BLaER1 (cell line): ENCODE results near the gene SMG6.

ENCODE experiments used
- H3K27ac ChIP-seq: shearing (Covaris generic); formaldehyde crosslinking; 2 replicates; pipeline ENCODE4 v1.8.1; 2022
- H3K27me3 ChIP-seq: shearing (Covaris generic); formaldehyde crosslinking; 2 replicates; pipeline ENCODE4 v1.8.1; 2022
- H3K36me3 ChIP-seq: shearing (Covaris generic); formaldehyde crosslinking; 2 replicates; pipeline ENCODE4 v1.8.1; 2022
- H3K4me1 ChIP-seq: shearing (Covaris generic); formaldehyde crosslinking; 2 replicates; pipeline ENCODE4 v1.8.1; 2022
- H3K4me2 ChIP-seq: shearing (Covaris generic); formaldehyde crosslinking; 2 replicates; pipeline ENCODE4 v1.8.1; 2022
- H3K4me3 ChIP-seq: shearing (Covaris generic); formaldehyde crosslinking; 2 replicates; pipeline ENCODE4 v1.8.1; 2022
- H3K9ac ChIP-seq: shearing (Covaris generic); formaldehyde crosslinking; 2 replicates; pipeline ENCODE4 v1.8.1; 2022
- H3K9me3 ChIP-seq: shearing (Covaris generic); formaldehyde crosslinking; 2 replicates; pipeline ENCODE4 v1.8.1; 2022
- H4K20me1 ChIP-seq: shearing (Covaris generic); formaldehyde crosslinking; 2 replicates; pipeline ENCODE4 v1.8.1; 2022
- Cebpa-rat ChIP-seq: shearing (Covaris generic); IDR thresholded peaks from 2 replicates; pipeline ENCODE4 v1.8.1; 2022

SMG6 gene

DNA sequence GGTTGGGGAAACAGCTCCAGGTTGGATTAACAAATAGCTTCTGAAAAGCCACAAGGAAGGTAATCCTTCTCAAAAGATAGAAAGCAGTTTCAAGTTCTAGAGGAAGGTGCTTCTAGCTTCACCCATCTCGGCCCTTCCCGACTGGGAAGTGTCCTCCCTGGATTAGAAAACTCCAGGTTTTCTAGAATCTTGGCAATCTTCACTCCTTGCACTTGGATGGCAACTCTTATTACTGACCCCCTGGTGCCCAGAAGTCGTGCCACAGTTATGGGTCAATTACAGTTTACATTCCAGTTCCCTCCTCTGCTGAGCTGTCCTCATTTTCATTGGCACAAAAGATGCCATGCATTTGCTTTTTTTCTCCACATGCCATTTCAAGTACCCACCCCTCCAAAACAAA lies 65.6 kb downstream of the SMG6 start:
- no peak overlapping the region for H3K4me2 ChIP-seq
- H3K36me3 ChIP-seq, result peaks cover 89% of the 10 kb centered on the region
- H3K4me1 ChIP-seq, result peaks cover 8% of the 10 kb centered on the region
- no peaks in the 10 kb centered on the region for H3K27me3 ChIP-seq
- TF ChIP-seq Cebpa-rat, result no peak
- H3K9me3 ChIP-seq, result no peaks in the 10 kb centered on the region
- H3K4me3 ChIP-seq, result no peak overlapping the region
- H3K9ac ChIP-seq, result no peak overlapping the region
- no peak overlapping the region for H3K27ac ChIP-seq
- H4K20me1 ChIP-seq, result peaks cover 33% of the 10 kb centered on the region

DNA sequence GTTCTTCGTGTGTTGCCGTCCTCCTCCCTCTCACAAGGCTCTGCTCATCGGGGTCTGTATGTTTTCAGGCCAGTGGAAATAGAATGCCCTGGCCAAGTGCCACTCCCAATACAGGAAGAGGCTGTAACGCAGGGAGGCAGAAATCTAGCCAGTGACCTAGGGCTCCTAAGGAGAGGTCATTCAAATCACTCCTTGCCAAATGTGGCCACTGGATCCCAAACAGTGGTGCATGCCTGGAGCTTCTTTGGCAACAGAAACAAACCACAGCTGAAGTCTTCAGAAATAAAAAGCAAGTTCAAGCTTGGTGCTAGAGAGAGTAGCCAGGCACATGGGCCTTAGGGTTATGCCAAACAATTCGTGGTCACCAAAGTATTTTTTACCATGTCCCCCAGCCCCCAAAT lies 66.1 kb downstream of the SMG6 start:
- H3K4me3 ChIP-seq, result no peak overlapping the region
- no peak for TF ChIP-seq Cebpa-rat
- no peaks in the 10 kb centered on the region for H3K27me3 ChIP-seq
- no peak overlapping the region for H3K4me2 ChIP-seq
- peaks cover 8% of the 10 kb centered on the region for H3K4me1 ChIP-seq
- H4K20me1 ChIP-seq, result peaks cover 36% of the 10 kb centered on the region
- H3K9ac ChIP-seq, result no peak overlapping the region
- no peak overlapping the region for H3K27ac ChIP-seq
- H3K36me3 ChIP-seq, result peaks cover 89% of the 10 kb centered on the region
- no peaks in the 10 kb centered on the region for H3K9me3 ChIP-seq

DNA sequence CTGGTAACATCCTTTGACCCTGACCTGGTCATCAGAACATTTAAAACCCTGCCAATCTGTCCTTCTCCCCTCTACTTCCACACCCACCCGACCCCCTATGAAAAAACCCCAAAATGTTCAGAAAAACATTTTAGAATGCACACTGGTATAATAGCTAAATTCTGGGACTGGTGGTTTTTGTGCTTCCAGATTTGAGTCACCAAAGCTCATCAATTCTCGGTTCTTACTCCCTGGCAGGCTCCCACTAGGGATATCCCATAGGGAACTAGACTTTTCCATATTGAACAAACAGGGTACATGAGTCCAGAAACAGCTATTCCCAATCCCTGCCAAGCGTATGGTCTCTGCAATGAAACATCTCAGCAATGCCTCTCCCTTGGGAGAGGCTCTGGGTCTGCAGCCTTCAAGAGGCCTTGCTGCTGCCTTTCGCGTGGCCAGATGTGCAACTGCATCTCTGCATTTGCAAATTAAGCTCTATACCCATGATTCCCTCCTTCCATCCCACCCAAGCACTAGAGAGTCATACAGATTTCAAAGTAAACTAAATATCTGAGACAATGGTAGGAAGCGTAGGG lies 67.7 kb downstream of the SMG6 start:
- TF ChIP-seq Cebpa-rat, result no peak
- Histone ChIP-seq H3K36me3 (peaks cover 82% of the 10 kb centered on the region), H3K27ac (no peak overlapping the region), H4K20me1 (peaks cover 52% of the 10 kb centered on the region), H3K4me2 (no peak overlapping the region), H3K27me3 (no peaks in the 10 kb centered on the region), H3K9me3 (no peaks in the 10 kb centered on the region), H3K9ac (no peak overlapping the region), H3K4me1 (peaks cover 8% of the 10 kb centered on the region), H3K4me3 (no peak overlapping the region)

DNA sequence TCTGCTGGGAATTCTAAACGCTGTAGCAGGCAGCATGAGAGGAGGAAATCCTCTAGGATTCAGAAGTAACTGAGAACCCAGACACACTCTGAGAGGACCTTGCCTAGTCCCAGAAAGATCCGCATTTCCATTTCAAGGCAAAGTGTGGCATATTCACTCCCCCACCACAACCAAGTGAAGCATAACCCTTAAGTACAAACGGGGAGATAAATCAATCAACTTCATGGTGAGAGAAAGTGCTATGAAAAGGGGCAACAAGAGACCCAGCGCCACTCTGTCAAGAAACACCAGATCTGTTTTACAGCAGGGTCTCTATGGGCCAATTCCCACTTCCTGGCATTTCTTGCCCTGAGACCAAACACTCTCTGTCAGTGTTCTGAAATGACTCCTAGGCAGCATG lies 68.3 kb downstream of the SMG6 start:
- Histone ChIP-seq H3K4me2 (no peak overlapping the region), H3K9ac (no peak overlapping the region), H3K27ac (no peak overlapping the region), H3K27me3 (no peaks in the 10 kb centered on the region), H3K9me3 (no peaks in the 10 kb centered on the region), H3K4me3 (no peak overlapping the region), H3K36me3 (peaks cover 81% of the 10 kb centered on the region), H4K20me1 (peaks cover 53% of the 10 kb centered on the region), H3K4me1 (peaks cover 8% of the 10 kb centered on the region)
- no peak for TF ChIP-seq Cebpa-rat

DNA sequence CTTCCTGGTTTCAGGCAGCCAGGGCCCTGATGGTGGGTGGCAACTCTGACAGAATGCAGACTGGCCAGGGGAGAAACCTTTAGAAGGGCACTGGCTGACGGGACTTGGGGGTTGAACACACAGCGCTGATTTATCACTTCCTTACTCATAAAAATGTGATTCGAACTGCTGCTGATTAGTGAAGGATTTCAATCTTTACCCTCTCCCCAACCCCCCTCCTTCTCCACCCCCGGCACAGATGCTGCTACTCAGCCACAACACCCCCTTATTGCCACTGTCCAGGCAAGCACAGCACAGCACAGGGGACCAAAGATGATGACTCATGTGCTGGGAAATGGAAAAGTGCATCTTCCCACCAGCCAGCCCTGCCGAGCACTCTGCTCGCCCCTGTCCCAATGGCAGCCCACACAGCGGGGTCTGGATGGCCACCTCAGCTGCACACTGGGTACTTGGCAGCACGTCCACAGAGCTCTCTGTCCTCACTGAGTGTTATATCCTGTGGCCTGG lies 70.1 kb downstream of the SMG6 start:
- no peak for TF ChIP-seq Cebpa-rat
- Histone ChIP-seq H4K20me1 (peaks cover 37% of the 10 kb centered on the region), H3K9me3 (no peaks in the 10 kb centered on the region), H3K4me1 (no peaks in the 10 kb centered on the region), H3K4me3 (no peak overlapping the region), H3K36me3 (peaks cover 81% of the 10 kb centered on the region), H3K27me3 (no peaks in the 10 kb centered on the region), H3K27ac (no peak overlapping the region), H3K9ac (no peak overlapping the region), H3K4me2 (no peak overlapping the region)

DNA sequence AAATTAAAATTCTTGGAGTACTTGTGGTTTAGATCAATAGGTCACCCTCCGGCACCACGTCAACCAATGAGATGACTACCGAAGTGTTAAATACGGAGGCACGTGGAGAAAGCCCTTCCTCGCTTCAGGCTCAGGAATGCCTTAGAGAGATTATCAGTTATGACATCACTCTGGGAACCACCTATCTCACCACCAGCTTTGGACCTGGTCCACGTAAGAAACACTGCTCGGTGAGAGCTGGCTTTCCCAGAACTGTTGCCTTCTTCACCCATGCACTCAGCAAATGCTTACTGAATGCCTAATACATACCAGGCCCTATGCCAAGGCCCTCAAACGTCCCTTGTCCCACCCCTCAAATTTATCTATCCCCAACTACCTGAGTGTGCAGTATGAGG lies 71.3 kb downstream of the SMG6 start:
- Histone ChIP-seq H4K20me1 (peaks cover 50% of the 10 kb centered on the region), H3K4me2 (no peak overlapping the region), H3K9ac (no peak overlapping the region), H3K36me3 (peaks cover 78% of the 10 kb centered on the region), H3K9me3 (no peaks in the 10 kb centered on the region), H3K4me3 (no peak overlapping the region), H3K27me3 (no peaks in the 10 kb centered on the region), H3K4me1 (no peaks in the 10 kb centered on the region), H3K27ac (no peak overlapping the region)
- TF ChIP-seq Cebpa-rat, result no peak

DNA sequence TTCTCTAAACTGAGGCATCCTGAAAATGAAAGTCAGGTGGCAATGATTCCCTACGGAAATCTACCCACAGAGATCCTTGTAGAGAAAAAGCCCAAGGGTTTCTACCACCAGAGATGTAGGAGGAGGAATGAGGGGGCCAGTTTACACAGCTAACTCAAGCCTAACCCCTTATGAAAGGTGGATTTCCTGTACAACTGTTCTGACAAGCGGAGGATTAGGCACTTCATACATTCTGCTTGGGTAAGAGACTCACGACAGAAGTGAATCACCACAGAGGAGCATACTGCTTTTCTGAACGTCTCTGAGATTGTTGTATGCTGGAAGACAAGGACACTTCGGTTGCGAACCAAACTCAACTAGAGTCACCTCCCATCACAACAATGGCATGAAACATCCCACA lies 72.7 kb downstream of the SMG6 start:
- H3K27ac ChIP-seq, result no peak overlapping the region
- no peak overlapping the region for H3K4me3 ChIP-seq
- H3K9ac ChIP-seq, result no peak overlapping the region
- H4K20me1 ChIP-seq, result peaks cover 50% of the 10 kb centered on the region
- H3K27me3 ChIP-seq, result no peaks in the 10 kb centered on the region
- no peak for TF ChIP-seq Cebpa-rat
- H3K36me3 ChIP-seq, result peaks cover 82% of the 10 kb centered on the region
- no peaks in the 10 kb centered on the region for H3K4me1 ChIP-seq
- no peaks in the 10 kb centered on the region for H3K9me3 ChIP-seq
- no peak overlapping the region for H3K4me2 ChIP-seq

DNA sequence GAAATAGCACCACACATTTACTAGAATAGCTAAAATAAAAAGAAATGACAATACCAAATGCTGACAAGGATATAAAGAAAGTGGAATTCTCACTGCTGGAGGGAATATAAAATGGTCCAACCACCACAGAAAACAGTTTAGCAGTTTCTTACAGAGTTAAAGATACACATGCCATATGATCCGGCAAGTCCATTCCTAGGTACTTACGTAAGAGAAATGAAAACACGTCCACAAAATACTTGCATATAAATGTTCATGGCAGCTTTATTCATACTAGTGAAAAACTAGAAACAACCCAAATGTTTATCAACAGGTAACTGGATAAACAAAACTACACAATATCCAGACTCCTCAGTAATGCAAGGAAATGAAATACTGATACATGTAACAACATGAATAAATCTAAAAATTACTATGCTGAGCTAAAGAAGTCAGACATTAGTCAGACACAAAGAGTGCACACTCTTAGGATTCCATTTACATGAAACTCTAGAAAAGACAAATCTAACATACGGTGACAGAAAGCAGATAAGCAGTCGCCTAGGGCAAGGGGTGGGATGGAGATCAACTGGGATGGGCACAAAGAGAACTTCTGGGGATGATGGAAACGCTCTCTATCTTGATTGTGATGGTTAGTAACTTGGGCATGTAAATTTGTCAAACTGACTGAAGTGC lies 76.4 kb downstream of the SMG6 start:
- H3K4me1 ChIP-seq, result peaks cover 15% of the 10 kb centered on the region
- H3K9ac ChIP-seq, result no peak overlapping the region
- peaks cover 47% of the 10 kb centered on the region for H4K20me1 ChIP-seq
- H3K27me3 ChIP-seq, result no peaks in the 10 kb centered on the region
- no peak for TF ChIP-seq Cebpa-rat
- no peak overlapping the region for H3K27ac ChIP-seq
- H3K4me2 ChIP-seq, result no peak overlapping the region
- H3K36me3 ChIP-seq, result peaks cover 48% of the 10 kb centered on the region
- no peaks in the 10 kb centered on the region for H3K9me3 ChIP-seq
- H3K4me3 ChIP-seq, result no peak overlapping the region

DNA sequence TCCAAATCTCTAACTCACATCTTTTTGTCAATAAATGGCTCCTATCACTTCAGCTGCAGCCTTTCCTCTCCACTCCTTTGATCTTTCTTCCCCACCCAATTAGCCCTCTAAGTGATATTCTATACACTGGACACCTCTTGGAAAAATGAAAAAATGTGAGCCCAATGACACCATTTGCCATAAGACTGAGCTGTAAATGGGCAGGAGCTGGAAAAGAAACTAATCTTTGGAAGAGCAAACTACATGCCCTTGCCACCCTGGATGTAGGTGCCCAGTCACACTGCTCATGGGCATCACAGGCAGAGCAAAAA lies 80.0 kb downstream of the SMG6 start:
- peaks cover 48% of the 10 kb centered on the region for H3K36me3 ChIP-seq
- H4K20me1 ChIP-seq, result peaks cover 27% of the 10 kb centered on the region
- H3K4me3 ChIP-seq, result no peak overlapping the region
- H3K9me3 ChIP-seq, result peaks cover 6% of the 10 kb centered on the region; the same call in 1 of the 2 replicates
- H3K4me1 ChIP-seq, result peaks cover 37% of the 10 kb centered on the region
- no peak overlapping the region for H3K9ac ChIP-seq
- peak overlapping the region; percentile 47 for H3K4me2 ChIP-seq
- no peaks in the 10 kb centered on the region for H3K27me3 ChIP-seq
- no peak for TF ChIP-seq Cebpa-rat
- no peak overlapping the region for H3K27ac ChIP-seq

DNA sequence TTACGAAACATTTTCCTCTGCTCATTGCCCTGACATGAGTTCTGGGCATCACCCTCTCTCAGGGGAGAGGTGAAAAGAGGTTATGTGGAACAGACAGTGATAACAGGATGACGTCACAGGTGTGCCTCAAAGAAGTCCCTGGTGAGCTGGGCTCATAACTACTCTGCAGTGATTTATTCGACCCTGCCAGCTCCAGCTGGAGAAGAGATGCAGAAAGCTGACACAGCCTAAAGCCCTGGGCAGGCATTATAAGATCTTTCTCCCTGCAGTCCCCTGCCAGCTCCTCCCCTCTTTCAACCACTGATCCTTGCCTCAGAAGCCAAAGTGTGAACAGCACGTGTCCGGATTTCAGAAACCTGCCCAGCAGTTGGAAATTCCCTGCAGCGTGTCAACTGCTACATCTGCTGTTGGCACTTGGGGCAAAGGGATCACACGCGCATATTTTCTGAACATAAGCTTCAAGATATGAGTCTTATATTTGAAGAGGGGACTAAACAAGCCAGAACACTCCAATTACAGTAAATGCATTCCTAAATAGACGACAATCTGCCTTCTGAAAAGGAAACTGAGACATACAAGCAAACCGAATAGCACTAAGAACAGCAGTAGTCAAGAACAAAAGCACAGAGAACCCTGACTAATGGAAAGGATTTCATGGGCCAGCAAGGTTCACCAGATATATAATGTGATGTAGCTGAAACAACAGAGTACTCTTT lies 80.5 kb downstream of the SMG6 start:
- H3K36me3 ChIP-seq, result peaks cover 43% of the 10 kb centered on the region
- peak overlapping the region; percentile 47 for H3K4me2 ChIP-seq
- no peak overlapping the region for H3K4me3 ChIP-seq
- no peak for TF ChIP-seq Cebpa-rat
- peaks cover 42% of the 10 kb centered on the region for H3K4me1 ChIP-seq
- peaks cover 22% of the 10 kb centered on the region for H4K20me1 ChIP-seq
- no peaks in the 10 kb centered on the region for H3K27me3 ChIP-seq
- no peak overlapping the region for H3K9ac ChIP-seq
- no peak overlapping the region for H3K27ac ChIP-seq
- peaks cover 6% of the 10 kb centered on the region; the same call in 1 of the 2 replicates for H3K9me3 ChIP-seq
